Endothelial cell (in vitro differentiated cells): ENCODE data around the gene CD27. TPM values are rescaled to one million over a fixed set of nuclear protein-coding genes. Genes with fewer than 3 reads are reported as not detected.

Experiments used
- DNase-seq: peaks from one replicate; pipeline ENCODE4 v3.0.0; 2021; ENCODE audit warnings: low spot score
- H3K27ac Mint-ChIP-seq: one replicate; pipeline ENCODE4 v1.8.0; 2021; ENCODE audit warnings: mixed read lengths, inconsistent platforms; ENCODE audit not compliant: unreplicated experiment
- H3K27me3 Mint-ChIP-seq: one replicate; pipeline ENCODE4 v1.8.0; 2021; ENCODE audit warnings: mild to moderate bottlenecking, moderate library complexity, mixed read lengths, inconsistent platforms; ENCODE audit not compliant: unreplicated experiment
- H3K36me3 Mint-ChIP-seq: one replicate; pipeline ENCODE4 v1.8.0; 2021; ENCODE audit warnings: mild to moderate bottlenecking, low read depth, mixed read lengths, inconsistent platforms; ENCODE audit not compliant: unreplicated experiment
- H3K4me1 Mint-ChIP-seq: one replicate; pipeline ENCODE4 v1.8.0; 2021; ENCODE audit warnings: mild to moderate bottlenecking, mixed read lengths, inconsistent platforms; ENCODE audit not compliant: unreplicated experiment
- H3K4me3 Mint-ChIP-seq: one replicate; pipeline ENCODE4 v1.8.0; 2021; ENCODE audit warnings: mild to moderate bottlenecking, mixed read lengths, inconsistent platforms; ENCODE audit not compliant: unreplicated experiment
- H3K9me3 Mint-ChIP-seq: one replicate; pipeline ENCODE4 v1.8.0; 2021; ENCODE audit warnings: mixed read lengths, inconsistent platforms; ENCODE audit not compliant: unreplicated experiment
- total RNA-seq: library from RNA; stranded (reverse); fragmentation: NEBNext Ultra II Directional; extraction: Animal tissue kit (Norgen Biotek cat#: 25700); gene quantifications from one replicate; pipeline ENCODE4 v1.2.1, GENCODE V29; 2021; ENCODE audit not compliant: unreplicated experiment
- TF ChIP-seq, protein P1 (sequence below): fragments of 200-600 bp; sonication (generic); IDR thresholded peaks from one replicate; pipeline ENCODE4 v1.5.0; 2021; ENCODE audit warnings: antibody characterized with exemption; ENCODE audit not compliant: unreplicated experiment

Gene CD27
- total RNA-seq, 1 donor from 2014 or later, result not detected

DNA sequence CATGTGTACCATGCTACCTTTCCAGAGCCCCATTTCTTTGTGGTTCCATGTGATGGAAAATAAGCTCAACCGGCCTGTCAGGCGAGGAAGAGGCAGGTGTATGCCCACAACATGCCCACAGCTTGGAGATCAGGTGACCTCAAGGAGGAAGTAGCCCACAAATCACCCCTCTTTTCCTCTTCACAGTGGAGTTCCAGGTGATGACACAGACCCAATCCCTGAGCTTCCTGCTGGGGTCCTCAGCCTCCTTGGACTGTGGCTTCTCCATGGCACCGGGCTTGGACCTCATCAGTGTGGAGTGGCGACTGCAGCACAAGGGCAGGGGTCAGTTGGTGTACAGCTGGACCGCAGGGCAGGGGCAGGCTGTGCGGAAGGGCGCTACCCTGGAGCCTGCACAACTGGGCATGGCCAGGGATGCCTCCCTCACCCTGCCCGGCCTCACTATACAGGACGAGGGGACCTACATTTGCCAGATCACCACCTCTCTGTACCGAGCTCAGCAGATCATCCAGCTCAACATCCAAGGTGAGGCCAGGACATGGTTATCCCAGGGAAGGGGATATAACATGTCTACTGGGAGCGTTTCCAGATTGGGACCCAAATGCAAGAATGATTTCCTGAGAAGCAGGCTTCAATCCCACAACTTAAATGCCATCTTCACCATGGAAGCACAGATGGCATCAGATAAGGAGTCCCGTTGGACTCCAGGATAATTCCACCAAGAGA is 12.6 kb downstream of the CD27 start:
- Mint-ChIP-seq H3K9me3 (no peaks in the 10 kb centered on the region), H3K4me3 (no peak overlapping the region), H3K36me3 (peaks cover 21% of the 10 kb centered on the region), H3K27ac (no peak overlapping the region), H3K4me1 (peaks cover 39% of the 10 kb centered on the region), H3K27me3 (peaks cover 12% of the 10 kb centered on the region)
- DNase-seq, result no peak
- TF ChIP-seq, protein P1, sequence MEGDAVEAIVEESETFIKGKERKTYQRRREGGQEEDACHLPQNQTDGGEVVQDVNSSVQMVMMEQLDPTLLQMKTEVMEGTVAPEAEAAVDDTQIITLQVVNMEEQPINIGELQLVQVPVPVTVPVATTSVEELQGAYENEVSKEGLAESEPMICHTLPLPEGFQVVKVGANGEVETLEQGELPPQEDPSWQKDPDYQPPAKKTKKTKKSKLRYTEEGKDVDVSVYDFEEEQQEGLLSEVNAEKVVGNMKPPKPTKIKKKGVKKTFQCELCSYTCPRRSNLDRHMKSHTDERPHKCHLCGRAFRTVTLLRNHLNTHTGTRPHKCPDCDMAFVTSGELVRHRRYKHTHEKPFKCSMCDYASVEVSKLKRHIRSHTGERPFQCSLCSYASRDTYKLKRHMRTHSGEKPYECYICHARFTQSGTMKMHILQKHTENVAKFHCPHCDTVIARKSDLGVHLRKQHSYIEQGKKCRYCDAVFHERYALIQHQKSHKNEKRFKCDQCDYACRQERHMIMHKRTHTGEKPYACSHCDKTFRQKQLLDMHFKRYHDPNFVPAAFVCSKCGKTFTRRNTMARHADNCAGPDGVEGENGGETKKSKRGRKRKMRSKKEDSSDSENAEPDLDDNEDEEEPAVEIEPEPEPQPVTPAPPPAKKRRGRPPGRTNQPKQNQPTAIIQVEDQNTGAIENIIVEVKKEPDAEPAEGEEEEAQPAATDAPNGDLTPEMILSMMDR, result no peak

DNA sequence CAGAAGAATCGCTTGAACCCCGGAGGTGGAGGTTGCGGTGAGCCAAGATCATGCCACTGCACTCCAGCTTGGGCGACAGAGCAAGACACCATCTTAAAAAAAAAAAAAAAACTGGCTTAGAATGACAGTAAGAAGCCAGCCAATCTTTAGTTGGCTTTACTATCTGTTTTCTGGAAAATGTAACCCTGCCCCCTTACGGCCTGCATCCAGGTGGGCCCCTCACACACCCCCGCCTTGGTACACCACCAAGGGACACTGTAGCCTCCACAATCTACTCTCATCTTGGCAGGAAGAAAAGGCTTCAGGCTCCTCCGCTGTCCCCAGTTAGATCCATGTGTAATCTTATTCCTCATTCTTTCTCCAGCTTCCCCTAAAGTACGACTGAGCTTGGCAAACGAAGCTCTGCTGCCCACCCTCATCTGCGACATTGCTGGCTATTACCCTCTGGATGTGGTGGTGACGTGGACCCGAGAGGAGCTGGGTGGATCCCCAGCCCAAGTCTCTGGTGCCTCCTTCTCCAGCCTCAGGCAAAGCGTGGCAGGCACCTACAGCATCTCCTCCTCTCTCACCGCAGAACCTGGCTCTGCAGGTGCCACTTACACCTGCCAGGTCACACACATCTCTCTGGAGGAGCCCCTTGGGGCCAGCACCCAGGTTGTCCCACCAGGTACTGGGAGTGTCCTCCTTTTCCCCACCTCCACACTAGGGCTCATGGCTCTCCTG is 13.7 kb downstream of the CD27 start:
- H3K4me1 Mint-ChIP-seq, result peaks cover 43% of the 10 kb centered on the region

DNA sequence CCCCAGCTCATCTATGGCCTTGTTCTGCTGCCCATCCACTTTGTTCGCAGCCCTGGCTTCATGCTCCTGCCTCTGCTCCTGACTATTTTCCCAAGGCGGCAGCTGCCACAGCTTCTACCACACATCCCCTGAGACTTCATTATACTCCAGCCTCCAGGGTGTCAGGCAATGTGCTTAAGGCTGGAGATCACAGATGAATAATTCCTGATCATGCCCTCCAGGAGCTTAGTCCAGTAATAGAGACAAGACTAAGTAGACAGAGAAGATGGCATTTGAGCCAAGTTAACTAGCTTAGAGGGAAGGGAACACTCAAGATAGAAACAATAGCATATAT is 14.2 kb downstream of the CD27 start:
- DNase-seq, result no peak
- peaks cover 43% of the 10 kb centered on the region for H3K4me1 Mint-ChIP-seq
- TF ChIP-seq, protein P1, result no peak
- peaks cover 12% of the 10 kb centered on the region for H3K27me3 Mint-ChIP-seq
- H3K9me3 Mint-ChIP-seq, result no peaks in the 10 kb centered on the region
- H3K36me3 Mint-ChIP-seq, result peaks cover 22% of the 10 kb centered on the region
- no peak overlapping the region for H3K27ac Mint-ChIP-seq
- H3K4me3 Mint-ChIP-seq, result no peak overlapping the region

More for the DNA sequence above, 13.7 kb downstream of the CD27 start:
- peaks cover 22% of the 10 kb centered on the region for H3K36me3 Mint-ChIP-seq
- H3K9me3 Mint-ChIP-seq, result no peaks in the 10 kb centered on the region
- peaks cover 12% of the 10 kb centered on the region for H3K27me3 Mint-ChIP-seq
- TF ChIP-seq, protein P1, result no peak
- no peak for DNase-seq
- no peak overlapping the region for H3K27ac Mint-ChIP-seq
- no peak overlapping the region for H3K4me3 Mint-ChIP-seq

DNA sequence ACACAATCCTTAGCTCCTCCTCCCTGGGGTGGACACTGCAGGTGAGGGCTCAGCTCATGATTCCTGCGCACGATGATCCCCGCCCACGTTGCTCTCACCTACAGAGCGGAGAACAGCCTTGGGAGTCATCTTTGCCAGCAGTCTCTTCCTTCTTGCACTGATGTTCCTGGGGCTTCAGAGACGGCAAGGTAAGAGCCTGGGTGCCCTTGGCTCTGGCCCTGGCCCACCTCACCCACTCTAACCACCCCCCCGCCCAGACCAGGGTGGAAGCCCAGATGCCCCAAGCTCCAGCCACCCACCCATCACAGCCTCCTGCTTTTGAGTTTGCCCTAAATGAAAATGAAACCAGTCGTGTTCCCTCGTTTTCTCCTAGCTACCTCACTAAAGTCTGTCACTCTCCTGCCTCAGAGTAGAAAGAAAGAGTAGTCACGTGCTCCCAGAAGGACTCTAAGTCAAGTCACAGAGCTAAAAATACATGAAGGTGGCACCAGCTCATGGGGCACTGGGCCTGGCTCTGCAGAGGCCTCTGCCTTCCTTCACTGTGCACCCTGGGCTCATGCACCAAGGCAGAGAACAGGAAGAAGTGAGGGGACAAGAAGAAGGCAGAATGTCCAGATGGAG is 16.1 kb downstream of the CD27 start:
- TF ChIP-seq, protein P1, result no peak
- no peak for DNase-seq
- no peak overlapping the region for H3K4me3 Mint-ChIP-seq
- peaks cover 52% of the 10 kb centered on the region for H3K4me1 Mint-ChIP-seq
- H3K36me3 Mint-ChIP-seq, result peaks cover 31% of the 10 kb centered on the region
- H3K27ac Mint-ChIP-seq, result peak overlapping the region; percentile 40
- peaks cover 12% of the 10 kb centered on the region for H3K27me3 Mint-ChIP-seq
- no peaks in the 10 kb centered on the region for H3K9me3 Mint-ChIP-seq
